Neuronal stem cell (in vitro differentiated cells): ENCODE measurements around the gene SF3B2.
"Not testable (repeated sequence)": the region's sequence is repeated elsewhere in the genome, so short reads cannot be mapped to it uniquely, and the experiment has no call there.

ENCODE experiments used
- DNase-seq: peaks from one replicate; pipeline ENCODE4 v3.0.0-alpha.2; 2013; ENCODE audit warnings: low spot score
- H2AFZ ChIP-seq: one replicate; pipeline ENCODE4 v1.6.1; 2013; ENCODE audit warnings: mild to moderate bottlenecking, low read length, inconsistent platforms
- H2AK5ac ChIP-seq: 2 replicates; pipeline ENCODE4 v1.6.1; 2013; ENCODE audit warnings: low read depth, mild to moderate bottlenecking, inconsistent platforms, low read length, moderate library complexity, mixed read lengths
- H2BK120ac ChIP-seq: 2 replicates; pipeline ENCODE4 v1.6.1; 2013; ENCODE audit warnings: low read depth, mild to moderate bottlenecking, inconsistent platforms, low read length, moderate library complexity, mixed read lengths
- H2BK12ac ChIP-seq: one replicate; pipeline ENCODE4 v1.6.1; 2013; ENCODE audit warnings: low read length, inconsistent platforms
- H2BK15ac ChIP-seq: 2 replicates; pipeline ENCODE4 v1.6.1; 2013; ENCODE audit warnings: mild to moderate bottlenecking, low read length, inconsistent platforms, mixed read lengths
- H2BK5ac ChIP-seq: one replicate; pipeline ENCODE4 v1.6.1; 2013; ENCODE audit warnings: inconsistent platforms, mild to moderate bottlenecking, low read length, moderate library complexity
- H3K14ac ChIP-seq: one replicate; pipeline ENCODE4 v1.6.1; 2013; ENCODE audit warnings: low read length, inconsistent platforms
- H3K18ac ChIP-seq: 2 replicates; pipeline ENCODE4 v1.6.1; 2013; ENCODE audit warnings: low read length, inconsistent platforms
- H3K23ac ChIP-seq: 2 replicates; pipeline ENCODE4 v1.6.1; 2013; ENCODE audit warnings: low read depth, mild to moderate bottlenecking, mixed read lengths, low read length, inconsistent platforms; ENCODE audit not compliant: poor library complexity
- H3K27ac ChIP-seq: replicated peaks from 3 replicates; pipeline ENCODE4 v1.5.1; 2013; ENCODE audit warnings: low read length, inconsistent platforms
- H3K27me3 ChIP-seq, 3 experiments: 2 replicates each; pipeline ENCODE4 v1.6.1; 2013; ENCODE audit warnings: low read length in 3 of 3, mild to moderate bottlenecking in 2 of 3, inconsistent platforms in 1 of 3, low read depth in 1 of 3, mixed read lengths in 1 of 3, moderate library complexity in 1 of 3; ENCODE audit not compliant: control insufficient read depth in 3 of 3, insufficient read depth in 3 of 3
- H3K36me3 ChIP-seq, 2 donors: replicated peaks in 1 of 2; 2 replicates each; pipeline ENCODE4 v1.6.1; 2013; ENCODE audit warnings: low read length in 2 of 2; ENCODE audit not compliant: control insufficient read depth in 2 of 2, insufficient read depth in 2 of 2
- H3K4ac ChIP-seq: 2 replicates; pipeline ENCODE4 v1.6.1; 2013; ENCODE audit warnings: inconsistent platforms, mild to moderate bottlenecking, low read length, moderate library complexity
- H3K4me1 ChIP-seq, 2 donors: 1 replicate in 1 of 2; 2 replicates in 1 of 2; pipeline ENCODE4 v1.6.1; 2013; ENCODE audit warnings: low read length in 2 of 2, low read depth in 1 of 2; ENCODE audit not compliant: control insufficient read depth in 2 of 2, insufficient read depth in 1 of 2
- H3K4me2 ChIP-seq: one replicate; pipeline ENCODE4 v1.6.1; 2013; ENCODE audit warnings: mild to moderate bottlenecking, low read length, inconsistent platforms; ENCODE audit not compliant: insufficient read depth, poor library complexity, severe bottlenecking
- H3K4me3 ChIP-seq, 2 donors: 2 replicates each; pipeline ENCODE4 v1.5.1; 2013; ENCODE audit warnings: low read length in 2 of 2, mild to moderate bottlenecking in 2 of 2, inconsistent platforms in 1 of 2, moderate library complexity in 1 of 2
- H3K79me1 ChIP-seq: one replicate; pipeline ENCODE4 v1.6.1; 2013; ENCODE audit warnings: low read depth, mild to moderate bottlenecking, inconsistent platforms, low read length, moderate library complexity
- H3K9ac ChIP-seq: one replicate; pipeline ENCODE4 v1.6.1; 2013; ENCODE audit warnings: mild to moderate bottlenecking, low read depth, low read length, inconsistent platforms; ENCODE audit not compliant: poor library complexity
- H3K9me3 ChIP-seq, 2 donors: replicated peaks in 1 of 2; 2 replicates each; pipeline versions ENCODE3 to v1.6.1; 2013; ENCODE audit warnings: low read length in 2 of 2, mild to moderate bottlenecking in 2 of 2, inconsistent platforms in 1 of 2, low read depth in 1 of 2, mixed read lengths in 1 of 2, moderate library complexity in 1 of 2; ENCODE audit not compliant: control insufficient read depth in 2 of 2, insufficient read depth in 1 of 2
- H4K8ac ChIP-seq: one replicate; pipeline ENCODE4 v1.6.1; 2013; ENCODE audit warnings: low read depth, mild to moderate bottlenecking, inconsistent platforms, low read length, moderate library complexity
- H4K91ac ChIP-seq: one replicate; pipeline ENCODE4 v1.6.1; 2013; ENCODE audit warnings: low read length, low read depth, mild to moderate bottlenecking, inconsistent platforms; ENCODE audit not compliant: poor library complexity
- WGBS, 2 donors: extraction: QIAGEN DNeasy Blood & Tissue Kit; methylation state at CpG; one replicate each; pipeline ENCODE4 v1.1.7; 2013; ENCODE audit warnings: missing lambda C conversion rate in 2 of 2, mixed read lengths in 1 of 2; ENCODE audit not compliant: insufficient read length in 2 of 2, insufficient replicate concordance in 1 of 2; ENCODE audit errors: extremely low coverage in 2 of 2; 5-methylcytosine and 5-hydroxymethylcytosine counted together

SF3B2 gene

DNA sequence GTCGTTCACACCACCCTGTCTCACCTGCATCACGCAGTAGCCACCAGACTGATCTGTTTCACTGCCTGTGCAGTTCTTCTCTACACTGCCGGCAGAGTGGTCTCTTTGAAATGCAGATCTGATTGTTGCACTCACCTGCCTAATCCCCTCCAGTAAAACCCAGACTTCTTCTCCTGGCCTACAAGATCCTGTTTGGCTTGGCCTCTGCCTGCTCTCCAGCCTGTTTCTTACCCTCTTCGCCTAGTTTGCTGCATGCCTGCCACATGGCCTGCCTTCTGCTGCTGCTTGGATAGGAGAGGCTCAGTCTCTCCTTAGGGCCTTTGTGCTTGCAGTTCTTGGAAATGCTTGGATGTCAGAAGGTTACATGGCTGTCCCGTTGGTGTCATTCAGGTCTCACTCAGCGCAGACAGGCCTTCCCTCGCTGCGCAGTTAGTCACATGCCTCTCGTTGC is 59.9 kb downstream of the SF3B2 start:
- Histone ChIP-seq H3K36me3 (no peaks in the 10 kb centered on the region), H3K79me1 (no peaks in the 10 kb centered on the region), H3K23ac (no peak overlapping the region), H3K4me2 (no peak overlapping the region), H2BK5ac (no peak overlapping the region), H3K18ac (no peak overlapping the region), H3K9ac (no peak overlapping the region), H3K4me1 (peaks cover 8 to 27% of the 10 kb centered on the region in 2 donors), H2BK12ac (no peak overlapping the region), H4K91ac (no peak overlapping the region), H4K8ac (no peak overlapping the region), H2AK5ac (no peak overlapping the region), H2BK120ac (no peak overlapping the region), H3K4me3 (no peak overlapping the region), H2BK15ac (no peak overlapping the region), H3K27ac (no peak overlapping the region), H3K27me3 (no peaks in the 10 kb centered on the region), H3K4ac (no peak overlapping the region), H3K9me3 (no peaks in the 10 kb centered on the region), H3K14ac (no peak overlapping the region), H2AFZ (no peak overlapping the region)
- DNase-seq, result no peak
- WGBS, 2 donors, result no CpG with 5 or more reads among the region's 9 CpGs

DNA sequence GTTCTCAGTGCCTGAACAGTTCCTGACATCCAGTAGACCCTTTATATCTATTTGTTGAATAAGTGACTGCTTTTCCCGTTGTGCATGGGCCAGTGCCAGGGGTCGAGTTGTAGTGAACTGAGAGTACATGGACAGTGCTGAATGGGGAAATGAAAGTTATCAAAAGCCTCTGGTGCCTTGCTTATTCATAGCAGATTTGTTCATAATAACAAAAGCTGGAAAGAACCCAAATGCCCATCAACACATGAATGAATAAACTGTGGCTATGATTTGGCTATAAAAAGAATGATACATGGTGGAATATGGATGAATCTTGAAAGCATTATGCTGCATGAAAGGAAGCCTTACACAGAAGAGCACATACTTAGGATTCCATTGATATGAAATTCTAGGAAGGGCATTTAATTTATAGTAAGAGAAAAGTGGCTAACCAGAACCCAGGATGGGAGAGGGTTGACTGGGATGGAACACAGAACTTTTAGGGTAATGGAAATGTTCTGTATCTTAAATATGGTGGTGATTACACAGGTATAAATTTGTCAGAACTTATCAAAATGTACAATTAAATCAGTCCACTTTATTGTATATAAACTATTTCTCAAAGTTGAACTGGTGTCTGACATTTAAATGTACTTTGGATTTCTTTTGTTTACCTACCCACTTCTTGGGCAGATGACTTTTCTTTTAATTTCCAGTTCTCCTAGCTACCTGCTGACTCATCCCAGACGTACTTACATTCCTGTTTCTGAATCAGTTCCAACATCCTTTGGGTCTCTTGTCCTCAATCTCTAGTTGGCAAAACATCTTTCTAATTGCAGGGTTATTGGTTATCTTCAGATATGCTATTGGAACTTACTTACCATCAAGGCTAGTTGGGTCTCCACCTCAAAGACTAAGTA is 60.7 kb downstream of the SF3B2 start:
- no peak overlapping the region for H2BK120ac ChIP-seq
- no peak overlapping the region for H3K18ac ChIP-seq
- H3K14ac ChIP-seq, result no peak overlapping the region
- no peak overlapping the region for H2BK12ac ChIP-seq
- no peak overlapping the region for H2AFZ ChIP-seq
- no peak overlapping the region for H2BK15ac ChIP-seq
- H3K4me3 ChIP-seq, result no peak overlapping the region
- H3K36me3 ChIP-seq, result no peaks in the 10 kb centered on the region
- no peaks in the 10 kb centered on the region for H3K9me3 ChIP-seq
- no peak overlapping the region for H3K4ac ChIP-seq
- H2AK5ac ChIP-seq, result no peak overlapping the region
- H3K4me2 ChIP-seq, result no peak overlapping the region
- H3K9ac ChIP-seq, result no peak overlapping the region
- no peak overlapping the region for H3K23ac ChIP-seq
- H3K27me3 ChIP-seq, result no peaks in the 10 kb centered on the region
- H3K27ac ChIP-seq, result no peak overlapping the region
- H2BK5ac ChIP-seq, result no peak overlapping the region
- peaks cover 8 to 27% of the 10 kb centered on the region in 2 donors for H3K4me1 ChIP-seq
- no peak overlapping the region for H4K8ac ChIP-seq
- H3K79me1 ChIP-seq, result no peaks in the 10 kb centered on the region
- H4K91ac ChIP-seq, result no peak overlapping the region
- DNase-seq, result no peak
- no CpG with 5 or more reads among the region's 3 CpGs for WGBS, 2 donors

DNA sequence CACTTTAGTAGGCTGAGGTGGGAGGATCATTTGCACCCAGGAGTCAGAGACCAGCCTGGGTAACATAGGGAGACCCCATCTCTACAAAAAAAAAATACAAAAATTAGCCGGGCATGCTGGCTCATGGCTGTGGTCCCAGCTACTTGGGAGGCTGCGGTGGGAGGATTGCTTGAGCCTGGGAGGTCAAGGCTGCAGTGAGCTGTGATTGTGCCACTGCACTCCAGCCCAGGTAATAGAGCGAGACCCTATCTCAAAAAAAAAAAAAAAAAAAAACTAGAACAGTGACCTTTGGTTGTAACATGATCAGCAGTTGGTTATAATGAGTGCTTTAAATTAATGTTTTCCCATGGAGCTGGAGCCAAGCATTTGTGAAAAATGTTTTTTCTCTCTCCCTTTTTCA is 62.8 kb downstream of the SF3B2 start:
- not testable (repeated sequence) for H3K4ac ChIP-seq, H2BK15ac ChIP-seq, H3K27me3 ChIP-seq, DNase-seq, H2BK5ac ChIP-seq, H3K36me3 ChIP-seq, H3K18ac ChIP-seq, H2AK5ac ChIP-seq, H3K79me1 ChIP-seq, H3K14ac ChIP-seq, H3K4me2 ChIP-seq, H4K91ac ChIP-seq, H3K4me3 ChIP-seq, H2AFZ ChIP-seq, H3K27ac ChIP-seq, H2BK120ac ChIP-seq, H3K9ac ChIP-seq, H3K23ac ChIP-seq, H2BK12ac ChIP-seq, H4K8ac ChIP-seq, H3K9me3 ChIP-seq
- peaks cover 14 to 38% of the 10 kb centered on the region in 2 donors for H3K4me1 ChIP-seq
- no CpG with 5 or more reads among the region's 3 CpGs for WGBS, 2 donors

DNA sequence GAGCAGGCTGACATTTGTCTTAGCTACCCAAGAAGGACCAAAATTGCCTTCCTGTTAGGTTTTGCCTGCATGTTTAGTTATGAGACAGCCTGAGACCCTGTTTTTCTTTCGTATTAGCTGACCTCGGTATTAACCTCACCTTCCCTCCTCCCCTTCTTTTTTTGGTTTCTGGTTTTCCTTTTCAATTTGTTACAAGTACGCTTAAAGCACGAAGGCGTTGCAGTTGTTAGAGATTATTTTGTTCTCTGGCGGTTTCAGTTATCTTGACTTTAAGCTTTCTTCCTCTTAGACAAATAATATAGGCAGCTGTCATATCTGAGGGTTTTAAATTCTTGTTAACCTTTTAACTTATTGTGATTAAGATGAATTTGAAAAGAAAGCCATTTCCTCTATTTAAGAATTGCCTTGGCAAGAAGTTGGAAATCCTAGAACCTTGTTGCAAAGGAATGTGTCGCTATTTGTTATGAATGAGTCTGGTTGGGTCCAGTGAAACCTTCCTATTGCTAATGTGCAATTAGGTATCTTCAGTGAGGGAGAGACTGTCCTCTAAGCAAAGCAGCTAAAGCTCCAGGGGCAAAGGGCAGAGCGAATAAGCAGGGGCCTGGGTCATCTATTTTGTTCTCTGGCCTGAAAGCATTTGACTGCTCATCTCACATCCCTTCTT is 63.6 kb downstream of the SF3B2 start:
- WGBS, 2 donors, result no CpG with 5 or more reads among the region's 8 CpGs
- no peak overlapping the region for H3K9ac ChIP-seq
- DNase-seq, result no peak
- no peaks in the 10 kb centered on the region for H3K79me1 ChIP-seq
- H4K91ac ChIP-seq, result no peak overlapping the region
- H2AFZ ChIP-seq, result no peak overlapping the region
- no peak overlapping the region for H3K14ac ChIP-seq
- H3K9me3 ChIP-seq, result no peaks in the 10 kb centered on the region
- H3K27me3 ChIP-seq, result no peaks in the 10 kb centered on the region
- no peak overlapping the region for H2BK5ac ChIP-seq
- H3K4ac ChIP-seq, result no peak overlapping the region
- H4K8ac ChIP-seq, result no peak overlapping the region
- peak overlapping the region; percentile 8 for H3K27ac ChIP-seq
- no peak overlapping the region for H2BK120ac ChIP-seq
- H3K36me3 ChIP-seq, result no peaks in the 10 kb centered on the region
- H3K18ac ChIP-seq, result no peak overlapping the region
- H3K23ac ChIP-seq, result no peak overlapping the region
- no peak overlapping the region for H2AK5ac ChIP-seq
- no peak overlapping the region for H3K4me2 ChIP-seq
- H3K4me3 ChIP-seq, result no peak overlapping the region
- peaks cover 14 to 38% of the 10 kb centered on the region in 2 donors for H3K4me1 ChIP-seq
- H2BK15ac ChIP-seq, result no peak overlapping the region
- H2BK12ac ChIP-seq, result no peak overlapping the region
